ENCODE measurements around the gene AKAP1. TPM values are rescaled to one million over a fixed set of nuclear protein-coding genes. Genes with fewer than 3 reads are reported as not detected.

Gene AKAP1
- total RNA-seq, 2 donors from 2014 or later, result 61.7 to 124 TPM

DNA sequence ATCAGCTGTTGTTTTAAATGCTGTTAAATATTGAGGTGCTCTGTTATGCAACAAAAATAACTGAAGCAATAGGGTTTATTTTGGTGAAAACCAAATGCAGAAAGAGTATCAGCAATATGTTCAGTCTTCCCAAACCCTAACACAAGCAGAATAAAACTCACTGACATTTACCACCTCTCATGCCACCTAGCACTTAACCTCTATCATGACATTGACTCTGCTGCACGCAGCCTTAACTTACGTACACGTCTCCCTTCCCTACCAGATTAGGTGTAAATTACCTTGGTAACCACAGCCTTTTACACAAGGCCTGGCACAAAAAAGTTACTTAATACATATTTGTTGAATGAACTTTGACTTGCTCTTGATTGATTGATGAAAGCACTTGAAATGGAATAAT is 9.9 kb upstream of the AKAP1 start:
- TF ChIP-seq, protein P1, sequence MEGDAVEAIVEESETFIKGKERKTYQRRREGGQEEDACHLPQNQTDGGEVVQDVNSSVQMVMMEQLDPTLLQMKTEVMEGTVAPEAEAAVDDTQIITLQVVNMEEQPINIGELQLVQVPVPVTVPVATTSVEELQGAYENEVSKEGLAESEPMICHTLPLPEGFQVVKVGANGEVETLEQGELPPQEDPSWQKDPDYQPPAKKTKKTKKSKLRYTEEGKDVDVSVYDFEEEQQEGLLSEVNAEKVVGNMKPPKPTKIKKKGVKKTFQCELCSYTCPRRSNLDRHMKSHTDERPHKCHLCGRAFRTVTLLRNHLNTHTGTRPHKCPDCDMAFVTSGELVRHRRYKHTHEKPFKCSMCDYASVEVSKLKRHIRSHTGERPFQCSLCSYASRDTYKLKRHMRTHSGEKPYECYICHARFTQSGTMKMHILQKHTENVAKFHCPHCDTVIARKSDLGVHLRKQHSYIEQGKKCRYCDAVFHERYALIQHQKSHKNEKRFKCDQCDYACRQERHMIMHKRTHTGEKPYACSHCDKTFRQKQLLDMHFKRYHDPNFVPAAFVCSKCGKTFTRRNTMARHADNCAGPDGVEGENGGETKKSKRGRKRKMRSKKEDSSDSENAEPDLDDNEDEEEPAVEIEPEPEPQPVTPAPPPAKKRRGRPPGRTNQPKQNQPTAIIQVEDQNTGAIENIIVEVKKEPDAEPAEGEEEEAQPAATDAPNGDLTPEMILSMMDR (IDR thresholded peaks at IDR 0.05), result no peak
- TF ChIP-seq POLR2AphosphoS5 (IDR thresholded peaks at IDR 0.05), result no peak
- no peak for TF ChIP-seq POLR2A (IDR thresholded peaks at IDR 0.05)
- H3K9me3 ChIP-seq, result no peaks in the 10 kb centered on the region
- intact Hi-C loops (cut with DNase I), result no loop called here
- DNase-seq (ENCODE audit: low spot score), result no peak
- no peaks in the 10 kb centered on the region for H3K27me3 ChIP-seq (replicated peaks; ENCODE audit: insufficient read depth)
- 84% methylated on average over 3 of the region's 3 CpGs for WGBS
- no peak overlapping the region for H3K4me3 ChIP-seq
- peaks cover 3% of the 10 kb centered on the region for H3K4me1 ChIP-seq (replicated peaks)
- no peaks in the 10 kb centered on the region for H3K36me3 ChIP-seq
- H3K27ac ChIP-seq, result peak overlapping the region; percentile 17 to 68

DNA sequence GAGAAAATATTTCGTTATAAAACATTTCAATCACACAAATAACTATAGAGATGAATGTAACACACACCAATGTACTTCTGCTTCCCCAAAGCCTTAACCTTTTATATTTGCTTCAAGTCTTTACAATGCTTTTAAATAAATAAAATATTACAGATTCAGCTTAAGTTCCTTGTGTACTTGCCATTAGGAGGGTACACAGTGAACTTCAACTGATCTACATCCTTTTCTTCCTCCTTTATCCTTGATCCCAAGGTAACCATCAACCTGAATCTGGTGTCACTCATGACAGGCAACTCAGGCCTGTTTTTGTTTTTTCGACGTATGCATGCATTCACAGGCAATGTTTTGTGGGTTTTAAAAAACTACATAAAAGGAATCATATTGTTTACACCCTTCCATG is 9.3 kb upstream of the AKAP1 start:
- Histone ChIP-seq H3K27me3 (replicated peaks; ENCODE audit: insufficient read depth) (no peaks in the 10 kb centered on the region), H3K4me1 (replicated peaks) (peaks cover 3% of the 10 kb centered on the region), H3K27ac (peak overlapping the region in 1 of 2 donors; percentile 68), H3K9me3 (no peaks in the 10 kb centered on the region), H3K36me3 (no peaks in the 10 kb centered on the region), H3K4me3 (no peak overlapping the region)
- intact Hi-C loops (cut with DNase I), result no loop called here
- TF ChIP-seq POLR2AphosphoS5 (IDR thresholded peaks at IDR 0.05) (peak; percentile 80), POLR2A (IDR thresholded peaks at IDR 0.05) (no peak)
- TF ChIP-seq, protein P1 (IDR thresholded peaks at IDR 0.05), result no peak
- 67% methylated on average over 3 of the region's 3 CpGs for WGBS
- DNase-seq (ENCODE audit: low spot score), result no peak

DNA sequence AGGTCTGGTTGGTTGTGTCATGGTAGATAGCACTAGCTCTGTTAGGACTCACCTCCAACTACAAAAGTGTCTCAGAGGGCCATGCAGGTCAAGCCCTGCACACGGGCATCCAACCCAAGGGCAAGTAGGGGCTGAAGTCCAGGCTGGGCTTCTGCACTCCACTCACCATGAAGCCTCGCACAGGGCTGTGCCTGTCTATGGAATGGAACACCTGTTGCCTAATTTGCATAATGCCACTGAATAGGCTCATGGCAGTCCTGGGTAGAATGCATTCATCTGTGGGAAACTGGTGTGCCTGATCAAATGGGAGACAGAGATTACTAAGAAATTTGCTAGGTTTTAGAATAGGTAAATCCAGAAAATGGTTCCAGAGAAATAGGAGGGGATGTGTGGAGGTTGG is 8.0 kb upstream of the AKAP1 start:
- TF ChIP-seq POLR2AphosphoS5 (IDR thresholded peaks at IDR 0.05) (no peak), POLR2A (IDR thresholded peaks at IDR 0.05) (no peak)
- TF ChIP-seq, protein P1 (IDR thresholded peaks at IDR 0.05), result no peak
- DNase-seq (ENCODE audit: low spot score), result no peak
- Histone ChIP-seq H3K4me3 (no peak overlapping the region), H3K27ac (peak overlapping the region in 1 of 2 donors; percentile 28), H3K9me3 (no peaks in the 10 kb centered on the region), H3K4me1 (replicated peaks) (peaks cover 3% of the 10 kb centered on the region), H3K36me3 (no peaks in the 10 kb centered on the region), H3K27me3 (replicated peaks; ENCODE audit: insufficient read depth) (no peaks in the 10 kb centered on the region)
- WGBS, result 87% methylated on average over 2 of the region's 2 CpGs
- intact Hi-C loops (cut with DNase I), result no loop called here

DNA sequence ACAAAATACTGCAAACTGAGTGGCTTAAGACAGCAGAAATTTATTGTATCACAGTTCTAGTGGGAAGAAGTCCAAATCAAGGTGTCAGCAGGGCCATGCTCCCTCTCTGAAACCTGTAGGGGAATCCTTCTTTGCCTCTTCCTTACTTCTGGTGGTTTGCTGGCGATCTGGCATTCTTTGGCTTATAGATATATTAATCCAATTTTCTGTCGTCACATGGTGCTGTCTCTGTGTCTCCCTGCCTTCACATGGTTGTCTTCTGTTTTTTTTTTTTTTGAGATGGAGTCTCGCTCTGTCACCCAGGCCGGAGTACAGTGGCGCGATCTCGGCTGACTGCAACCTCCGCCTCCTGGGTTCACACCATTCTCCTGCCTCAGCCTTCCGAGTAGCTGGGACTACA is 6.8 kb upstream of the AKAP1 start:
- Histone ChIP-seq H3K27me3 (replicated peaks; ENCODE audit: insufficient read depth) (no peaks in the 10 kb centered on the region), H3K36me3 (no peaks in the 10 kb centered on the region), H3K4me3 (no peak overlapping the region), H3K9me3 (no peaks in the 10 kb centered on the region), H3K27ac (no peak overlapping the region), H3K4me1 (replicated peaks) (peaks cover 3% of the 10 kb centered on the region)
- no peak for TF ChIP-seq POLR2AphosphoS5 (IDR thresholded peaks at IDR 0.05)
- no peak for TF ChIP-seq POLR2A (IDR thresholded peaks at IDR 0.05)
- TF ChIP-seq, protein P1 (IDR thresholded peaks at IDR 0.05), result no peak
- intact Hi-C loops (cut with DNase I), result no loop called here
- 96% methylated on average over 9 of the region's 9 CpGs for WGBS
- DNase-seq (ENCODE audit: low spot score), result no peak

DNA sequence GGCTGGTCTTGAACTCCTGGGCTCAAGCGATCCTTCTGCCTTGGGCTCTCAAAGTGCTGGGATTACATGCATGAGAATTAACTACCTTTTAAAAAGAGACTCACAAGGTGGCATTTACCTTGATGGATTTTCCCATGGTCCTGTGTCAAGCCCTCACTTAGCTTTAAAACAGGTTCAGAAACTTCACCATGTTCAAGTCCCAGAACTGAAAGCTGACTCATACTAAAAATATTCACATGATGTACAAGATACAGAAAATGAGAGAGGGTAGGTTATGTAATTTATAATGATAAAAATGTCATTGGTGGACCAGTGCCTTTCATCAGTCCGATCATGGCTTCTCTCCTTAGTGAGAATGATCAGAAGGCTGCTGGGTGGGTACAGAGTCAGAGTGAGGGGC is 4.3 kb upstream of the AKAP1 start:
- WGBS, result 88% methylated on average over 2 of the region's 2 CpGs
- no peak overlapping the region for H3K4me3 ChIP-seq

More for the DNA sequence above, 4.3 kb upstream of the AKAP1 start:
- TF ChIP-seq POLR2A (IDR thresholded peaks at IDR 0.05) (no peak), POLR2AphosphoS5 (IDR thresholded peaks at IDR 0.05) (no peak)
- TF ChIP-seq, protein P1 (IDR thresholded peaks at IDR 0.05), result no peak
- Histone ChIP-seq H3K9me3 (no peaks in the 10 kb centered on the region), H3K4me1 (replicated peaks) (peaks cover 3% of the 10 kb centered on the region), H3K27ac (no peak overlapping the region), H3K36me3 (no peaks in the 10 kb centered on the region), H3K27me3 (replicated peaks; ENCODE audit: insufficient read depth) (no peaks in the 10 kb centered on the region)
- intact Hi-C loops (cut with DNase I), result no loop called here
- DNase-seq (ENCODE audit: low spot score), result no peak

Measured in prostate gland (tissue), 2 donors.